ENCODE results near the gene ZSWIM7. TPM values are rescaled to one million over a fixed set of nuclear protein-coding genes. Genes with fewer than 3 reads are reported as not detected.

Gene ZSWIM7, protein sequence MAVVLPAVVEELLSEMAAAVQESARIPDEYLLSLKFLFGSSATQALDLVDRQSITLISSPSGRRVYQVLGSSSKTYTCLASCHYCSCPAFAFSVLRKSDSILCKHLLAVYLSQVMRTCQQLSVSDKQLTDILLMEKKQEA
- total RNA-seq (10 to 100 TPM; 37.3 to 37.6 TPM), polyA plus RNA-seq (10 to 100 TPM; 60.9 to 87.3 (median 69.3) TPM), total RNA-seq (8.4 to 54.1 (median 19.3) reads per million in 6 experiments)

DNA sequence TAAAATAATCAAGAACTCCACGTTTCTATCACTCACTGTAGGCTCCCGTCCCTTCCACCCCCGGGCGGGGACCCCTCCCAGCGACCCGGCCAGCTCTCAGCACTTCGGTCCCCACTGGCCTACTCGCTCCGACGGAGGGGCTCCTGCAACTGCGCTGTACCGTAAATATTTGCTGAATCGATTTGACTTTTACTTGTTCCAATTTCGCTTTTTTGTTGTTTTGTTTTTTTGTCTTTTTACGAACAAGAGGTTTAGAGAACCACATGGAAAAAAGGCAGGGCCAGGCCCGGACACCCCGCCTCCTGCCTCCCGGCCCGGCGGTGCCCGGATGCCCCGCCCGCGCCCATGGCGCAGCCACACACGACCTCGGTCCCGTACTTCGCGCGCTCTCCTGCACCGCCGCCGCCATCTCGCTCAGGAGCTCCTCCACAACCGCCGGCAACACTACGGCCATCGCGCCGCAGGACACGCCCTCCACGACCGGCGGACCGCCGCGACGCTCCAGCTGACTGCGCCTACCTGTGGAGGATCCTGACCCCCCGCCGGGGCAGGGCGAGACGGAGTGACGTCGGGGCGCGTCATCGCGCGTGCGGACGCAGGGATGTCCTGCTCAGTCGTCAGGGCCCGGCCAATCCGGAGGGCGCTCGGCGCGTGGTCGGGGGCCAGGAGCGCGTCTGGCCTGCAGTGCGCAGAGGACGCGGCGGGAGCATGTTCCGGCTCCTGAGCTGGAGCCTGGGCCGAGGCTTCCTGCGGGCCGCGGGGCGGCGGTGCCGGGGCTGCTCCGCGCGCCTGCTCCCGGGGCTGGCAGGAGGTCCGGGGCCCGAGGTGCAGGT, at the start of gene ZSWIM7, which contains the start of gene TTC19:
Gene ZSWIM7 (minus strand): TSS at position 564 of the 833 bp plus-strand sequence. CDS start 110 bp downstream, at position 454.
Gene TTC19 (plus strand): TSS at position 684 of the 833 bp plus-strand sequence. CDS start 25 bp downstream, at position 709.
- H3K4me3 Mint-ChIP-seq, result peak within 1 kb of the TSS; percentile 78 to 98 (median 95)
- peaks cover 22 to 47% (median 35%) of the 10 kb centered on the region in 4 donors for H3K4me1 Mint-ChIP-seq
- POLR2A ChIA-PET, result interaction anchor here (0.5 to 2.0 kb wide), 7 partner anchors 11 to 510 kb away, joined by 3 to 14 read pairs (median 3); partner anchors contain the start of gene ADORA2B
- H3K9me3 Mint-ChIP-seq, result no peaks in the 10 kb centered on the region
- peak; percentile 80 to 85 for ATAC-seq
- peak; percentile 83 to 94 (median 89) for DNase-seq
- H3K36me3 Mint-ChIP-seq, result peaks cover 3 to 57% (median 18%) of the 10 kb centered on the region in 3 donors
- H3K27me3 Mint-ChIP-seq, result no peaks in the 10 kb centered on the region
- peak within 1 kb of the TSS; percentile 92 to 99 (median 98) for H3K27ac Mint-ChIP-seq

DNA sequence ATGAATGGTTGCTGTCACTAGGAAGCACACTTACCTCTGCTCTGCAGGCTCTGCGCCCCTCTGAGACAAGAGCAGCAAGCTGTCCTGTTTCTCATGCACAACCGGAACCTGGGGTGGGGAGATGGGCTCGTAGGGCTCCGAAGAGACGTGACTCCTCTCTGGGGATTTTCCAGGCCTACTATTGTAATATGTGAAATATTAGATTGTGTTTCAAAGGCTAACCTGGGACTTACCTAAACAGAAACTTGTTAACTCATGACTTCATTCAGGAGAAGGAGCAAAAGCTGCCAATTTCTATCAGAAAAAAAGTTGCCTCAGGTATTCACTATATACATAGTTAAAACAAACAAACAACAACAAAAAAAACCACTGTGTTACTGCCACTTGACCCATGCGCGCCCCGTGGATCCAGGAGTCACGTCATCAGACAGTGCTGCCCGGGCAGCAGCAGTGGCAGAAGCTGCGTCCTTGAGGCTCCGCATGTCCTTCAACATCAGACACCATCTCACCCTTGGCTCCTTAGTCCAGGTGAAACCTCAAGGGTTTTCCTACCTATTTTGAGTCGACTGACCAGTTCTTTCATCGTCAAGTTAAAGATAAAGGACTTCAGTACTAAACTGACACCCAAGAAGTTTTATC, 49.4 kb upstream of the ZSWIM7 start:
- ATAC-seq (no peak), DNase-seq (no peak)
- POLR2A ChIA-PET, result no interaction called here
- Mint-ChIP-seq H3K27ac (peak overlapping the region in 3 of 10 donors; percentile 14 to 73 (median 56)), H3K4me3 (no peak overlapping the region), H3K4me1 (peaks cover 2 to 17% (median 11%) of the 10 kb centered on the region in 4 donors), H3K36me3 (peaks cover 4 to 87% (median 38%) of the 10 kb centered on the region in 3 donors), H3K9me3 (no peaks in the 10 kb centered on the region), H3K27me3 (no peaks in the 10 kb centered on the region)

DNA sequence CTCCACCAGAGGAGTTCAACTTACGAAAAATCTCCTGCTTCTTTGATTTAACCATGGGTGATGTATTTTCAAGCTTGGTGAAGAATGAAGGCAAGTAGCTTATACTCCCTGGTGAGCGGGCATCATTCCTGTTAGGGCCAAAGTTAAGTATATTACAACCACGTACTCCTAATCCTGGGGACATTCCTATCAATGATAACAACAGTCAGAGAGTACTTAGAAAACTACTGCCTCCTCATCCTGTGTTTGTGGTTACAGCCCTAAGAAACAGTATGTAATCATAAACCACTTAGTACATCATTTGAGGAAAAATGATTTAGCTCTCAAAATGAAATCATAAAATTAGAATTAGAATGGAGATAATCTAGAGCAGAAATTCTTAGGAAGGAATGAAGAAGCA, 47.5 kb upstream of the ZSWIM7 start:
- H3K4me1 Mint-ChIP-seq, result peaks cover 2 to 11% (median 5%) of the 10 kb centered on the region in 4 donors
- H3K36me3 Mint-ChIP-seq, result peaks cover 4 to 88% (median 29%) of the 10 kb centered on the region in 3 donors
- H3K4me3 Mint-ChIP-seq, result no peak overlapping the region
- peak overlapping the region in 4 of 10 donors; percentile 25 to 74 (median 44) for H3K27ac Mint-ChIP-seq
- H3K27me3 Mint-ChIP-seq, result no peaks in the 10 kb centered on the region
- no peaks in the 10 kb centered on the region for H3K9me3 Mint-ChIP-seq
- POLR2A ChIA-PET, result interaction anchor here (0.9 kb wide), 1 partner anchor 17 kb away, joined by 3 read pairs; no protein-coding TSS in a partner anchor
- DNase-seq (no peak), ATAC-seq (no peak)

DNA sequence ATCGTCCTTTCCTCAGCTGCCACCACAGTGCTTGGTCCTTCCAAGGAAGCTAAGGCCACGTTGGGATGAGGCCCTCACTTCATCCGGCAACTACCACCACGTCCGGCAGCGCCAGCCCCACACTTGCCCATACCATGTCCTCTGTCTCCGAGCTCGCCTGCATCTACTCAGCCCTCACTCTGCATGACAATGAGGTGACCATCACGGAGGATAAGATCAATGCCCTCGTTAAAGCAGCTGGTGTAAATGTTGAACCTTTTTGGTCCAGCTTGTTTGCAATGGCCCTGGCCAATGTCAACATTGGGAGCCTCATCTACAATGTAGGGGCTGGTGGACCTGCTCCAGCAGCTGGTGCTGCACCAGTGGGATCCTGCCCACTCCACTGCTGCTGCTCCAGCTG, 45.0 kb upstream of the ZSWIM7 start:
- ATAC-seq (no peak), DNase-seq (no peak)
- Mint-ChIP-seq H3K4me3 (no peak overlapping the region), H3K9me3 (no peaks in the 10 kb centered on the region), H3K27ac (peak overlapping the region in 7 of 10 donors; percentile 3 to 59 (median 56)), H3K36me3 (peaks cover 0 to 89% (median 23%) of the 10 kb centered on the region in 3 donors), H3K4me1 (peaks cover 0 to 9% (median 4%) of the 10 kb centered on the region in 4 donors), H3K27me3 (no peaks in the 10 kb centered on the region)
- POLR2A ChIA-PET, result no interaction called here

DNA sequence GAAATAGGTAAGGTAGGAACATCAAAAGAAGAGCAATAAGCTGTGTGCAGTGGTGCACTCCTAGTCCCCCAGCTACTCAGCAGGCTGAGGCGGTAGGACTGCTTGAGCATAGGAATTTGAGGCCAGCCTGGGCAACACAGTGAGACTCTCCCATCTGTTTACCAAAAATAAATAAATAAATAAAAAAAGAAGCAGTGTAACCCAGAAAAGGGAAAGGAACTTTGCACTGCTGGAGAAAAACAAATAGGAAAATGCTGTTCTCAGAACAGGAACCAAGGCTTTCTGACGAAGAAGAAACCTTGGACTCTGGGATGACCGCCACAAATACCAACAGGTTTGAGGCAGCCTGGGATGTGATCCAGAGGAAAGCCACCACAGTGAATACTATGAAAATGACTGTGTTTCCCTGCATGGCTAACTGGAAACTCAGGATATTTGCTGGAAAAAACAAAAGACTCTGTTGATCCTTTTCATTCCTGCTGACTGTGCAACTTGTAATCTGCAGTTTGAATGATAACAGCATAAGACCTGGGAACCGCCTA, 41.3 kb upstream of the ZSWIM7 start:
- H3K27me3 Mint-ChIP-seq, result no peaks in the 10 kb centered on the region
- peak overlapping the region in 2 of 10 donors; percentile 69 to 75 for H3K27ac Mint-ChIP-seq
- H3K4me3 Mint-ChIP-seq, result no peak overlapping the region
- POLR2A ChIA-PET, result no interaction called here
- H3K36me3 Mint-ChIP-seq, result peaks cover 3 to 91% (median 20%) of the 10 kb centered on the region in 3 donors
- no peak for DNase-seq
- H3K9me3 Mint-ChIP-seq, result no peaks in the 10 kb centered on the region
- no peak for ATAC-seq
- peaks cover 0 to 17% (median 11%) of the 10 kb centered on the region in 4 donors for H3K4me1 Mint-ChIP-seq

DNA sequence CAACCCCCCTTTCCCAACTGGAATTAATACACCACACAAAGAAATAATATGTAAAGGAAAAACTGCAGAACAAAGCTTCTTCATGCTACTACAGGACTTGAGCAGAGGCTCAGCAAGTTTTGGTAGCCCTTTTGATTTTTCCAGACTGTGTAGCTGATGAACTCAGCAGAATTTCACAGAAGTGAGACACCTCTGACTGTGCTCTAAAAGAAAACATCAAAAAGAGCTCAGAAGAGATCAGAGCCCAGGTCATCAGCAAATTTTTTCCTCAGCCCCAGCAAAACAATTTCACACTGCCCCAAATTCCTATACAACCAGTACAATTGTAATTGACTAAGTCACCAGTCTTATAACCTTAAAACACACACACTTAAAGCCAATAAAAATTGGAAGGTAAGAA, 38.1 kb upstream of the ZSWIM7 start:
- Mint-ChIP-seq H3K36me3 (peaks cover 5 to 91% (median 31%) of the 10 kb centered on the region in 3 donors), H3K4me3 (no peak overlapping the region), H3K9me3 (no peaks in the 10 kb centered on the region), H3K27ac (peak overlapping the region in 7 of 10 donors; percentile 51 to 91 (median 83)), H3K4me1 (peaks cover 0 to 16% (median 10%) of the 10 kb centered on the region in 4 donors), H3K27me3 (no peaks in the 10 kb centered on the region)
- no peak for DNase-seq
- POLR2A ChIA-PET, result no interaction called here
- ATAC-seq, result no peak

DNA sequence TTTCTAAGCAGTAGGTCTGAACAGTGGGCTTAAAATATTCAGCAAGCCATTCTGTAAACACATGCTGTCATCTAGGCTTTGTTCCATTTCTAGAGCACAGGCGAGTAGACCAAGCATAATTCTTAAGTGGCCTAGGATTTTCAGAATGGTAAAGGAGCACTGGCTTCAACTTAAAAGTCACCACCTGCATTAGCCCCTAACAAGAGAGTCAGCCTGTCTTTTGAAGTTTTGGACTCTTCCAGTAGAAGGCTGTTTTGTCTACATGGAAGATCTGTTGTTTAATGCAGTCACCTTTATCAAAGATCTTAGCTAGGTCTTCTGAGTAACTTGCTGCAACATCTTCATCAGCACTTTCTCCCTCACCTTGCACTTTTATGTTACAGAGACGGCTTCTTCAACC, 36.8 kb upstream of the ZSWIM7 start:
- Mint-ChIP-seq H3K27ac (peak overlapping the region in 4 of 10 donors; percentile 61 to 83 (median 78)), H3K27me3 (no peaks in the 10 kb centered on the region), H3K36me3 (peaks cover 5 to 92% (median 36%) of the 10 kb centered on the region in 3 donors), H3K4me3 (no peak overlapping the region), H3K9me3 (no peaks in the 10 kb centered on the region), H3K4me1 (peaks cover 0 to 14% (median 8%) of the 10 kb centered on the region in 4 donors)
- ATAC-seq (no peak), DNase-seq (no peak)
- POLR2A ChIA-PET, result no interaction called here

DNA sequence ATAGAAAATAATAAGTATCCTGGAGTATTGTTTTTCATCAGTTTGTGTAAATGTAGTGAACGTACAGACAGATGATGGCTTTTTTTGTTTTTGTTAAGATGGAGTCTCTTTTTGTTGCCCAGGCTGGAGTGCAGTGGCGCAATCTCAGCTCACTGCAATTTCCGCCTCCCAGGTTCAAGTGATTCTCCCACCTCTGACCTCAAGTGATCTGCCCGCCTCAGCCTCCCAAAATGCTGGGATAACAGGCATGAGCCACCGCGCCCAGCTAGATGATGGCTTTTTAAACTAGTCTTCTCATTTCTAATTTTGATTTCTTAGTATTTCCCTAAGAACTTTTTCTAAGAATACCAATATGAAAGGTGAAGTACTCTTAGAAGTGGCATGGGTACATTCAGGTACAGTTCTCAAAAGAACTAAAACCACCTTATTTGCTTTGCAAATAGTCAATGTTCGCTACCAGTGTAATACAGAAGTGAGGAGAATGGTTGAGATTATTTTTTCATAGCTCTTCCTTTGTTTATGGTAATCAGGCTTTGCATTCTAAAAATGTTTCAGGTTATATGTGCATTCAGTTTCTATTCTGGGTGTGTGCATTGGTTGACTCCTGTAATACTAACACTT, 34.3 kb upstream of the ZSWIM7 start:
- peaks cover 2 to 14% (median 8%) of the 10 kb centered on the region in 4 donors for H3K4me1 Mint-ChIP-seq
- peak overlapping the region in 4 of 10 donors; percentile 21 to 80 (median 60) for H3K27ac Mint-ChIP-seq
- ATAC-seq (no peak), DNase-seq (no peak)
- H3K9me3 Mint-ChIP-seq, result no peaks in the 10 kb centered on the region
- H3K27me3 Mint-ChIP-seq, result no peaks in the 10 kb centered on the region
- peaks cover 5 to 98% (median 37%) of the 10 kb centered on the region in 3 donors for H3K36me3 Mint-ChIP-seq
- no peak overlapping the region for H3K4me3 Mint-ChIP-seq
- POLR2A ChIA-PET, result interaction anchor here (0.7 kb wide), 1 partner anchor 36 kb away, joined by 5 read pairs; no protein-coding TSS in a partner anchor

DNA sequence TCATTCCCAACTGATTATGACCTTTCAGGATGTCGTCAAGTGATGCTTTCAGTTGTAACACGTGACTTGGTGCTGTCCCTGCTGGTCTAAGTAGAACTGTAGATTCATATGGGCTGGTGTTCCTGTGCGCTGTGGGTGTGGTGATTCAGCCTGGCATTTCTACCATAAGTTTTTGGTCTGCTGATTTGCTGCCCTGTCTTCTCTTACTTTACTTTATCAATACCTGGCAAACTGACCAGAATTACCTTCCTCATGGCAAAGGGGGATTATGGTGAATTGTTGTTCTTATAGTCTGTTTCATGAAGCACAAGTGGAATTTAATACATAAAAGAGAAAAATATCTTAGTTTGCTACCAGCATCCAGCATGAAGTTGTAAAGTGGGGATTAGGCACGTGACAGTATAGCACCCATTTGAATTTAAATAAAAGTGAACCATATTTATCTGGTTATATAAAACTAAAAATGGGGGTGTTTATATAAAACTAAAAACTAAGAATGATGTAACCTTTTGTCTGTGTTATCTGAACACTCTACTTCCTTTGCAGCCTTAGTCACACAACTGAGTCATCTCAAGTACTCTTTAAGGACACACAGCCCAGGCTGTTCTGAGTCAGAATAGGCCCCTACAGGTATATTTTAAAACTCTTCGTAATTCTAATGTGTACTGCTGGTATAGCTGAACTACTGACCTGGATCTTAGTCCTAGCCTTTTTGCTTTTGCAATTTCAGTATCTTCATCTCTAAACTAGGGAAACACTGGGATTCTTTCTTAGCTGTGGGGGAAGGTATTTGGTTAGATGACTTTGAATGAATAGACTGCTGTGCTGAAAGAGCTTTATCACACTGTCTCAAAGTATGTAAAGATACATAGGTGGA, 28.4 kb upstream of the ZSWIM7 start:
- Mint-ChIP-seq H3K4me3 (peak overlapping the region in 2 of 10 donors; percentile 52 to 54), H3K4me1 (peaks cover 0 to 17% (median 8%) of the 10 kb centered on the region in 4 donors), H3K27me3 (no peaks in the 10 kb centered on the region), H3K9me3 (no peaks in the 10 kb centered on the region), H3K27ac (peak overlapping the region; percentile 14 to 98 (median 72)), H3K36me3 (peaks cover 0 to 99% (median 38%) of the 10 kb centered on the region in 3 donors)
- DNase-seq, result peak in 1 of 10 donors; percentile 17
- POLR2A ChIA-PET, result no interaction called here
- peak; percentile 71 to 84 for ATAC-seq

DNA sequence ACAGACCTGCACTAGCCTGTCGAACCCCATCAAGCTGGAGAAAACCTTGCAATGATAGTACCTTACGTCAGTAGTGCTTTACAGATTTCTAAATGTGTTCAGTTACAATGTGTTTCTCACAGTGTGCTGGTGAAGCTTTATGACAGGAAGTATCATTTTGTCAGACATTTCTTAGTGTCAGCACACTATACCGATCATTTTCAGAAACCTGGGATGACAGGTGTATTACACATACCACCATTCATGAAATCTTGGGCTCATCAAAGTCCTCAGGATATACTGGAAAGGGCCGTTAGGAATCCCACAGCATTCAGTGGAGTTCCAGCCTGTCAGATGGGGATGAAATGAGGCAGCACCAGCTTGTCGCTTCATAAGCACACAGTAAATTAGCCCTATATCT, 27.4 kb upstream of the ZSWIM7 start:
- peak overlapping the region in 1 of 10 donors; percentile 11 for H3K4me3 Mint-ChIP-seq
- POLR2A ChIA-PET, result no interaction called here

DNA sequence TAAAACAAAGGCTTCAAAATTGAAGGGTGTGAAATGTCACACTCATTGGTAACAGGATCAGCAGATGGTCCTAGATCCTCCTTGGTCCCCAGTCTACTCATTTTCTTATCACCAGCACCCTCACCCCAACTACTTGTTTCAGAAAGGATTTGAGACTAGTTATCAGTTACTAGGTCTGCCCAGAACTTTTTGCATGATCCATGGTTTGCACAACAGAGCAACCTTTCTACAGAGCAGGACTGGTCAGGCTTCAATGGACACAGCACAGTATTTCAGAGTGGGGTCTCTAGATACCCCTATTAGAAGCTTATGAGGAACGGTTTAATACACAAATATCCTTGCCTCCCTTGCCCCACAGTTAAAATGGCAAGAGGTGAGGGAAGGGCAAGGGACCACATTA, 25.7 kb upstream of the ZSWIM7 start:
- Mint-ChIP-seq H3K27me3 (no peaks in the 10 kb centered on the region), H3K4me3 (no peak overlapping the region), H3K4me1 (peaks cover 3 to 26% (median 15%) of the 10 kb centered on the region in 4 donors), H3K36me3 (peaks cover 0 to 94% (median 31%) of the 10 kb centered on the region in 3 donors), H3K9me3 (no peaks in the 10 kb centered on the region), H3K27ac (peak overlapping the region in 5 of 10 donors; percentile 17 to 98 (median 44))
- POLR2A ChIA-PET, result no interaction called here
- ATAC-seq (no peak), DNase-seq (no peak)

More for the DNA sequence above, 27.4 kb upstream of the ZSWIM7 start:
- H3K27ac Mint-ChIP-seq, result peak overlapping the region in 7 of 10 donors; percentile 22 to 98 (median 87)
- DNase-seq (no peak), ATAC-seq (no peak)
- peaks cover 0 to 20% (median 10%) of the 10 kb centered on the region in 4 donors for H3K4me1 Mint-ChIP-seq
- H3K27me3 Mint-ChIP-seq, result no peaks in the 10 kb centered on the region
- peaks cover 0 to 97% (median 31%) of the 10 kb centered on the region in 3 donors for H3K36me3 Mint-ChIP-seq
- H3K9me3 Mint-ChIP-seq, result no peaks in the 10 kb centered on the region
